ENCODE measurements around the gene FBH1.
A peak's percentile ranks its signal among the peaks of the same experiment; 100 is the strongest.
"Not testable (repeated sequence)": the region's sequence is repeated elsewhere in the genome, so short reads cannot be mapped to it uniquely, and the experiment has no call there.

Gene FBH1

GRCh38 chr10:5889624-5890451 is at the start of gene FBH1, which contains the start of gene ANKRD16:
Gene FBH1, plus strand, starts transcription at chr10:5890243. Its CDS starts 103 bp downstream, at chr10:5890346.
Gene ANKRD16, minus strand, starts transcription at chr10:5889893. Its CDS starts 539 bp downstream, at chr10:5889354.
- DNase-seq = peak; percentile 88

- no peak for DNase-seq
Measured at GRCh38 chr10:5840314-5841307, 49.4 kb upstream of the FBH1 start.

GRCh38 chr10:5841965-5842364 is 48.1 kb upstream of the FBH1 start:
- DNase-seq = no peak

- no peak for DNase-seq
Measured at GRCh38 chr10:5843686-5844344, 46.2 kb upstream of the FBH1 start.

GRCh38 chr10:5844345-5845055 is 45.5 kb upstream of the FBH1 start:
- no peak for DNase-seq

- DNase-seq = not testable (repeated sequence)
Measured at GRCh38 chr10:5846667-5847066, 43.4 kb upstream of the FBH1 start.

- DNase-seq = no peak
Measured at GRCh38 chr10:5854131-5854475, 35.9 kb upstream of the FBH1 start.

GRCh38 chr10:5855979-5856700 is 33.9 kb upstream of the FBH1 start:
- DNase-seq = no peak

- no peak for DNase-seq
Measured at GRCh38 chr10:5856701-5857004, 33.4 kb upstream of the FBH1 start.

- DNase-seq = no peak
Measured at GRCh38 chr10:5858811-5859210, 31.2 kb upstream of the FBH1 start.

- DNase-seq = no peak
Measured at GRCh38 chr10:5860066-5860465, 30.0 kb upstream of the FBH1 start.

GRCh38 chr10:5862360-5862961 is 27.6 kb upstream of the FBH1 start:
- no peak for DNase-seq

GRCh38 chr10:5862981-5863685 is 26.9 kb upstream of the FBH1 start:
- not testable (repeated sequence) for DNase-seq

GRCh38 chr10:5866451-5867081 is 23.5 kb upstream of the FBH1 start:
- DNase-seq = not testable (repeated sequence)

- DNase-seq = not testable (repeated sequence)
Measured at GRCh38 chr10:5867091-5867615, 22.9 kb upstream of the FBH1 start.

- DNase-seq = not testable (repeated sequence)
Measured at GRCh38 chr10:5868383-5868782, 21.7 kb upstream of the FBH1 start.

- no peak for DNase-seq
Measured at GRCh38 chr10:5869156-5869555, 20.9 kb upstream of the FBH1 start.

- no peak for DNase-seq
Measured at GRCh38 chr10:5871596-5871995, 18.4 kb upstream of the FBH1 start.

GRCh38 chr10:5873515-5873995 is 16.5 kb upstream of the FBH1 start:
- DNase-seq = peak; percentile 12

All from COR-L47 (cell line).